HUES6 (cell line): ENCODE data around the gene KCNMA1.
"Not testable (repeated sequence)": the region's sequence is repeated elsewhere in the genome, so short reads cannot be mapped to it uniquely, and the experiment has no call there.

Experiments used
- H3K27ac ChIP-seq: 2 replicates; pipeline ENCODE4 v1.7.0; 2013; ENCODE audit warnings: low read depth, mild to moderate bottlenecking, low read length, inconsistent platforms
- H3K27me3 ChIP-seq: 2 replicates; pipeline ENCODE4 v1.6.1; 2013; ENCODE audit warnings: low read length; ENCODE audit not compliant: control insufficient read depth, insufficient read depth
- H3K36me3 ChIP-seq: 2 replicates; pipeline ENCODE4 v1.6.1; 2013; ENCODE audit warnings: low read length; ENCODE audit not compliant: control insufficient read depth, insufficient read depth
- H3K4me1 ChIP-seq: 2 replicates; pipeline ENCODE4 v1.6.1; 2013; ENCODE audit warnings: low read length; ENCODE audit not compliant: control insufficient read depth, insufficient read depth
- H3K4me3 ChIP-seq: 2 replicates; pipeline ENCODE4 v1.5.1; 2013; ENCODE audit warnings: low read depth, low read length
- H3K9ac ChIP-seq: one replicate; pipeline ENCODE4 v1.6.1; 2013; ENCODE audit warnings: mild to moderate bottlenecking, low read length
- H3K9me3 ChIP-seq: 2 replicates; pipeline ENCODE4 v1.6.1; 2013; ENCODE audit warnings: low read depth, low read length; ENCODE audit not compliant: control insufficient read depth, insufficient read depth

KCNMA1 gene

GRCh38 chr10:77529050-77529576 lies 108.5 kb downstream of the KCNMA1 start:
- Histone ChIP-seq H3K4me1 (peaks cover 33% of the 10 kb centered on the region), H3K36me3 (no peaks in the 10 kb centered on the region), H3K27ac (no peak overlapping the region), H3K9me3 (no peaks in the 10 kb centered on the region), H3K4me3 (no peak overlapping the region), H3K27me3 (no peaks in the 10 kb centered on the region), H3K9ac (no peak overlapping the region)

- H3K27ac ChIP-seq: no peak overlapping the region
- no peak overlapping the region for H3K4me3 ChIP-seq
- H3K9me3 ChIP-seq: no peaks in the 10 kb centered on the region
- no peak overlapping the region for H3K9ac ChIP-seq
- no peaks in the 10 kb centered on the region for H3K36me3 ChIP-seq
- H3K4me1 ChIP-seq: peaks cover 25% of the 10 kb centered on the region
- H3K27me3 ChIP-seq: no peaks in the 10 kb centered on the region
These were observed 109.8 kb downstream of the KCNMA1 start for GRCh38 chr10:77527839-77528238.

- no peak overlapping the region for H3K9ac ChIP-seq
- no peaks in the 10 kb centered on the region for H3K36me3 ChIP-seq
- no peak overlapping the region for H3K4me3 ChIP-seq
- H3K27me3 ChIP-seq: no peaks in the 10 kb centered on the region
- H3K9me3 ChIP-seq: no peaks in the 10 kb centered on the region
- H3K27ac ChIP-seq: no peak overlapping the region
- peaks cover 31% of the 10 kb centered on the region for H3K4me1 ChIP-seq
These were observed 110.6 kb downstream of the KCNMA1 start for GRCh38 chr10:77526868-77527617.

- no peak overlapping the region for H3K4me3 ChIP-seq
- peaks cover 18% of the 10 kb centered on the region for H3K4me1 ChIP-seq
- H3K27me3 ChIP-seq: no peaks in the 10 kb centered on the region
- no peaks in the 10 kb centered on the region for H3K36me3 ChIP-seq
- no peak overlapping the region for H3K27ac ChIP-seq
- H3K9ac ChIP-seq: no peak overlapping the region
- peaks cover 4% of the 10 kb centered on the region; the same call in 1 of the 2 replicates for H3K9me3 ChIP-seq
These were observed 113.3 kb downstream of the KCNMA1 start for GRCh38 chr10:77524281-77524711.

GRCh38 chr10:77522268-77522809 lies 115.3 kb downstream of the KCNMA1 start:
- Histone ChIP-seq H3K27ac (no peak overlapping the region), H3K4me3 (no peak overlapping the region), H3K27me3 (no peaks in the 10 kb centered on the region), H3K36me3 (no peaks in the 10 kb centered on the region), H3K4me1 (peaks cover 11% of the 10 kb centered on the region), H3K9me3 (peaks cover 4% of the 10 kb centered on the region; the same call in 1 of the 2 replicates), H3K9ac (no peak overlapping the region)

- no peaks in the 10 kb centered on the region for H3K36me3 ChIP-seq
- H3K4me1 ChIP-seq: peaks cover 6% of the 10 kb centered on the region; the same call in 1 of the 2 replicates
- no peak overlapping the region for H3K27ac ChIP-seq
These were observed 116.6 kb downstream of the KCNMA1 start for GRCh38 chr10:77520995-77521394.

GRCh38 chr10:77520290-77520689 lies 117.3 kb downstream of the KCNMA1 start:
- no peaks in the 10 kb centered on the region for H3K27me3 ChIP-seq
- no peak overlapping the region for H3K4me3 ChIP-seq
- peaks cover 4% of the 10 kb centered on the region; the same call in 1 of the 2 replicates for H3K9me3 ChIP-seq
- no peak overlapping the region for H3K27ac ChIP-seq
- no peaks in the 10 kb centered on the region for H3K36me3 ChIP-seq
- H3K9ac ChIP-seq: no peak overlapping the region
- H3K4me1 ChIP-seq: peaks cover 6% of the 10 kb centered on the region; the same call in 1 of the 2 replicates

More at GRCh38 chr10:77520995-77521394, 116.6 kb downstream of the KCNMA1 start:
- Histone ChIP-seq H3K4me3 (no peak overlapping the region), H3K9ac (no peak overlapping the region), H3K9me3 (peaks cover 4% of the 10 kb centered on the region; the same call in 1 of the 2 replicates), H3K27me3 (no peaks in the 10 kb centered on the region)

GRCh38 chr10:77519791-77520190 lies 117.8 kb downstream of the KCNMA1 start:
- not testable (repeated sequence) for H3K9ac ChIP-seq, H3K4me3 ChIP-seq, H3K27ac ChIP-seq, H3K4me1 ChIP-seq, H3K36me3 ChIP-seq, H3K9me3 ChIP-seq, H3K27me3 ChIP-seq

GRCh38 chr10:77518910-77519274 lies 118.7 kb downstream of the KCNMA1 start:
- H3K9me3 ChIP-seq: peaks cover 4% of the 10 kb centered on the region; the same call in 1 of the 2 replicates

GRCh38 chr10:77518241-77518909 lies 119.2 kb downstream of the KCNMA1 start:
- Histone ChIP-seq H3K27ac (no peak overlapping the region), H3K4me3 (no peak overlapping the region), H3K9me3 (peaks cover 4% of the 10 kb centered on the region; the same call in 1 of the 2 replicates), H3K27me3 (no peaks in the 10 kb centered on the region), H3K4me1 (peaks cover 12% of the 10 kb centered on the region; the same call in 1 of the 2 replicates), H3K36me3 (no peaks in the 10 kb centered on the region), H3K9ac (no peak overlapping the region)

More at GRCh38 chr10:77518910-77519274, 118.7 kb downstream of the KCNMA1 start:
- H3K27ac ChIP-seq: no peak overlapping the region
- no peak overlapping the region for H3K4me3 ChIP-seq
- H3K36me3 ChIP-seq: no peaks in the 10 kb centered on the region
- no peaks in the 10 kb centered on the region for H3K27me3 ChIP-seq
- peaks cover 7% of the 10 kb centered on the region; the same call in 1 of the 2 replicates for H3K4me1 ChIP-seq
- H3K9ac ChIP-seq: no peak overlapping the region
